Activated T-helper 1 cell treated with Interleukin-2 at 50 U/mL for 16 hours (primary cell): ENCODE measurements around the gene SLC25A22.
A peak's percentile ranks its signal among the peaks of the same experiment; 100 is the strongest.

Source experiments
- DNase-seq: peaks from one replicate; pipeline ENCODE4 v3.0.0-alpha.2; 2020; ENCODE audit warnings: low read depth

Gene SLC25A22

GRCh38 chr11:788953-789940 lies 8.8 kb downstream of the SLC25A22 start:
- no peak for DNase-seq

- DNase-seq = no peak
Measured at GRCh38 chr11:788009-788640, 10.0 kb downstream of the SLC25A22 start.

- DNase-seq = no peak
Measured at GRCh38 chr11:787084-787675, 10.9 kb downstream of the SLC25A22 start.

GRCh38 chr11:786235-787083 lies 11.6 kb downstream of the SLC25A22 start:
- no peak for DNase-seq

- no peak for DNase-seq
Measured at GRCh38 chr11:783581-784015, 14.5 kb downstream of the SLC25A22 start.

GRCh38 chr11:782264-783174 lies 15.6 kb downstream of the SLC25A22 start:
- DNase-seq = no peak

- no peak for DNase-seq
Measured at GRCh38 chr11:779955-780532, 18.0 kb downstream of the SLC25A22 start.

- DNase-seq = no peak
Measured at GRCh38 chr11:778976-779954, 18.8 kb downstream of the SLC25A22 start.

- peak; percentile 92 for DNase-seq
Measured at GRCh38 chr11:777288-778255, 20.5 kb downstream of the SLC25A22 start, which contains the start of gene GATD1. TSS of gene GATD1 (minus strand) at chr11:777487. CDS start at chr11:777462, 25 bp downstream.

- DNase-seq = no peak
Measured at GRCh38 chr11:776561-777287, 21.4 kb downstream of the SLC25A22 start.

GRCh38 chr11:776263-776560 lies 21.9 kb downstream of the SLC25A22 start:
- DNase-seq = no peak

- DNase-seq = no peak
Measured at GRCh38 chr11:774873-775592, 23.0 kb downstream of the SLC25A22 start.

- no peak for DNase-seq
Measured at GRCh38 chr11:773830-774229, 24.3 kb downstream of the SLC25A22 start.

GRCh38 chr11:773425-773824 lies 24.7 kb downstream of the SLC25A22 start:
- DNase-seq = no peak

- no peak for DNase-seq
Measured at GRCh38 chr11:772429-773390, 25.4 kb downstream of the SLC25A22 start.
